Hepatocyte (in vitro differentiated cells): Measurements from ENCODE around the gene MYLK2.

Experiments used
- EZH2phosphoT487 ChIP-seq: fragments of 200-600 bp; sonication (generic); IDR thresholded peaks from one replicate; pipeline ENCODE4 v1.6.1; 2018; ENCODE audit warnings: antibody characterized with exemption, mild to moderate bottlenecking, low read depth, moderate library complexity; ENCODE audit not compliant: unreplicated experiment, severe bottlenecking
- TF ChIP-seq, protein P1 (sequence below): fragments of 200-600 bp; sonication (generic); IDR thresholded peaks from 2 replicates; pipeline ENCODE4 v1.5.1; 2016; ENCODE audit warnings: antibody characterized with exemption, mild to moderate bottlenecking; ENCODE audit not compliant: poor library complexity

DNA sequence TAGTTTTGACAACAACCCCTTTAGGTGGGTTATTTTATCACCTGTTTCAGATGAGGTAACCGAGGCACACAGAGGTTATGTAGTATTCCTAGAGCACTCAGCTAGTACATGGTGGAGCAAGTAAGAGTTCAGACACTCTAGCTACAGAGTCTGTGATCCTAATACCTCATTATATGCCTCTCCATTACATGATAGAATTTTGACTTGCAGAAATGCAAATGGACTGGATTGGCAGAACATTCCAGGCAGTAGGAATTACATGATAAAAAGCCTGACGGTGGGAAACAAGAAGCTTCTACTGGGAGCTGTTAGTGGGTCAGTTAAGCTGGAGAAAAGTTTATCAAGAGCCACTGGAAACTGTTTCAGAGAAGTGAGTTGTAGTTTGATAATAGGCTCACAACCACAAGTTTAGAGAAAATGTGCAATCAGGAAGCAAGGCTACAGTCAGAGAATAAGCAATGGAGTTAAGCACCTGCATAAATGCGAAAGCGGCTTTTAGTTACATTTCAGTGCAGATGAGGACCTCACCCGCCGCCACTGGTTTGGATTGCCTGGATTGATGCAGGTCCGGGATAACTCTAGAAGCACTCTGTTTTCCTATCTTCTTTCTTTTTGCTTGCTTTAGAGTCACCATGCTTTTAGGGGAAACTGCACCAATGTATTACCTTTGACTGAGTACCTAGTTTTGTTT, 34.7 kb upstream of the MYLK2 start:
- TF ChIP-seq, protein P1, sequence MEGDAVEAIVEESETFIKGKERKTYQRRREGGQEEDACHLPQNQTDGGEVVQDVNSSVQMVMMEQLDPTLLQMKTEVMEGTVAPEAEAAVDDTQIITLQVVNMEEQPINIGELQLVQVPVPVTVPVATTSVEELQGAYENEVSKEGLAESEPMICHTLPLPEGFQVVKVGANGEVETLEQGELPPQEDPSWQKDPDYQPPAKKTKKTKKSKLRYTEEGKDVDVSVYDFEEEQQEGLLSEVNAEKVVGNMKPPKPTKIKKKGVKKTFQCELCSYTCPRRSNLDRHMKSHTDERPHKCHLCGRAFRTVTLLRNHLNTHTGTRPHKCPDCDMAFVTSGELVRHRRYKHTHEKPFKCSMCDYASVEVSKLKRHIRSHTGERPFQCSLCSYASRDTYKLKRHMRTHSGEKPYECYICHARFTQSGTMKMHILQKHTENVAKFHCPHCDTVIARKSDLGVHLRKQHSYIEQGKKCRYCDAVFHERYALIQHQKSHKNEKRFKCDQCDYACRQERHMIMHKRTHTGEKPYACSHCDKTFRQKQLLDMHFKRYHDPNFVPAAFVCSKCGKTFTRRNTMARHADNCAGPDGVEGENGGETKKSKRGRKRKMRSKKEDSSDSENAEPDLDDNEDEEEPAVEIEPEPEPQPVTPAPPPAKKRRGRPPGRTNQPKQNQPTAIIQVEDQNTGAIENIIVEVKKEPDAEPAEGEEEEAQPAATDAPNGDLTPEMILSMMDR, result no peak
- TF ChIP-seq EZH2phosphoT487, result no peak
